HG03139 (cell line): ENCODE data around the gene MIER3.
"Not testable (repeated sequence)": the region's sequence is repeated elsewhere in the genome, so short reads cannot be mapped to it uniquely, and the experiment has no call there.

Experiments used
- ATAC-seq: cut with Tn5 transposase; IDR thresholded peaks from one replicate; pipeline ENCODE4 v1.9.1; 2021; ENCODE audit not compliant: unreplicated experiment

MIER3 gene, protein sequence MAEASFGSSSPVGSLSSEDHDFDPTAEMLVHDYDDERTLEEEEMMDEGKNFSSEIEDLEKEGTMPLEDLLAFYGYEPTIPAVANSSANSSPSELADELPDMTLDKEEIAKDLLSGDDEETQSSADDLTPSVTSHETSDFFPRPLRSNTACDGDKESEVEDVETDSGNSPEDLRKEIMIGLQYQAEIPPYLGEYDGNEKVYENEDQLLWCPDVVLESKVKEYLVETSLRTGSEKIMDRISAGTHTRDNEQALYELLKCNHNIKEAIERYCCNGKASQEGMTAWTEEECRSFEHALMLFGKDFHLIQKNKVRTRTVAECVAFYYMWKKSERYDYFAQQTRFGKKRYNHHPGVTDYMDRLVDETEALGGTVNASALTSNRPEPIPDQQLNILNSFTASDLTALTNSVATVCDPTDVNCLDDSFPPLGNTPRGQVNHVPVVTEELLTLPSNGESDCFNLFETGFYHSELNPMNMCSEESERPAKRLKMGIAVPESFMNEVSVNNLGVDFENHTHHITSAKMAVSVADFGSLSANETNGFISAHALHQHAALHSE

DNA sequence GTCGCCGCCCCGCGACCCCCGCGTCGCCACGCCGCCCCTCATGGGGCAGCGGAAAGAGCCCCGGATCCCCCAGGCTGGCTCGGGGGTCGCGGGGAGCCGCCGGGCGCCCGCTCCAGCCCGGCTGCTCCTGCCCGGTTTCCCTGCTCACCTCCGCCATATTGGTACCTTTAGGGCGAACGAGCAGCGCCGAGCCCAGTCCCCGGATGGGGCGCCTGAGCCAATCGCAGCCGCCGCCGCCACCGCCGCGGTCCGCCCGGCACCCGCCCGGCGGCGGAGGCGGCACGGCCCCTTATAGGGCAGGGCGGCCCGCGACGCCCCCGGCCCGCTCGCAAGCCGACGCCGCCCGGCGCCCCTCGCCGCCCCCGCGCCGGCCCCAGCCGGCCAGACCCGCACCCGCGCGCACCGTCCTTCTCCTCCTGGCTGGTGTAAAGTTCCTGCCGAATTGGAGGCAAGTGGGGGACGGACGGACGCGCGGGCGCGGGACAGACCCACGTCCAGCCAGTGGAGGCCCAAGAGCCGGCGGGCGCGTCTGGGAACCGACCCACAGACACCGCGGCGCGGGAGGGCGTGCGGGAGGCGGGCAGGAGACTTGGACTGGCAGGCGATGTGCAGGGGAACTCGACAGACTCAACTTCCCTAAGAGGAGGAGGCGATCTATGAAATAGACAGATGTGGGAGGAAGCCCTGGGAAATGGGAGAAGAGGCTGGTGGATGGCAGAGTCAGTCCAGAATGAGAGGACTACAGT is at the start of gene MIER3:
TSS of gene MIER3 (minus strand) at position 178 of the 746 bp plus-strand sequence. CDS start at position 157, 21 bp downstream.
- peak; percentile 90 for ATAC-seq

DNA sequence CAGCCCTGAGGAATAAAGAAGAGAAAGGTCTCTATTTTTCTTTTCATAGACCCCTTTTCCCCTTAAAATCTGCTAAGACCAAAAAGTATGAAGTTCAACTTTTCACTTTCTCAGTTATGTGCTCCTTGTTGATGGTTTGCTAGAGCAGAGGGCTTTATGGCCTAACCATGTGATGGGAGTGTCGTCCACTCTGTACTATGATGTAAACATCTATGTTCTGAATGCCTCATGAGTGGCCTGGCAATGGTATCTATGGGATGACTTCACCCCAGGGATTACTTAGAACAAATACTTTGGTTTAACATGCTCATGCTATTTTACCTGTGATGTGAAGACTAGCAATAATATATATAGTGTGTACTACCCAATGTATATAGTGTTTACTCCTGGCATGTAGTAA is 43.7 kb upstream of the MIER3 start:
- ATAC-seq, result no peak

DNA sequence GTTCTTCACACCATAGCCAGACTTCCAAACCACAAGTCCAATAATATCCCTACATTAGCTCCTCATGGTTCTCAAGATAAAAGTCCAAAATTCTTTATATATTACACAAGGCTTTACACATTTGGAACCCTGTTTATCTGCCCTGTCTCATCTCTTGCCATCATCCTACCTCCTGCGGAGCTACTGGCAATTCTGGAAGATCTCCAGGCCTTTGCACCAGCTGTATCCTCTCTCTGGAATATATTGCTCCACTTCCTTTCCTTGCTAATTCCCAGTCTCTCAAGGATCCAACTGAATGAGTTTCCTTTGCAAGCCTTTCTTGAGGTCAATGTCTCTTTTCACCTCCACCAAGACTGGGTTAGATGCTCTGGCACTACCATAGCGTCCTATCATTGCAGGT is 41.3 kb upstream of the MIER3 start:
- no peak for ATAC-seq

DNA sequence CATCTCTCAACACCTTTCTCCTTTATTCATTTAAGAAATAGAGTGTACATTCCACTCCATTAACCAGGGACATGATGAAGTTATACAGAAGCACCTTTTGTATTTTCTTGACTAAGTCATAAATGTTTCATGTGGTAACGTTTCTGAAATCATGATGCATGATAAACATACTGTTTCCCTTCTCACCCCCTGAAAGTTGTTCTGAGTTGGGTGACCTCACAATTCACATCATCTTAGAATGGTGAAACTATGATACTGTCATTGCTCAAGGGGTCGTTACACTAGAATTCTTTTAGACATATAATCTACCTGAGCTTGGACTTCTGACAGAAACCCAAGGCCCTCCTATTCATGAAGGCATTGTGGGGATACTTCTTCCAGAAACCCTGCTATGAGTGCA is 37.8 kb upstream of the MIER3 start:
- no peak for ATAC-seq

DNA sequence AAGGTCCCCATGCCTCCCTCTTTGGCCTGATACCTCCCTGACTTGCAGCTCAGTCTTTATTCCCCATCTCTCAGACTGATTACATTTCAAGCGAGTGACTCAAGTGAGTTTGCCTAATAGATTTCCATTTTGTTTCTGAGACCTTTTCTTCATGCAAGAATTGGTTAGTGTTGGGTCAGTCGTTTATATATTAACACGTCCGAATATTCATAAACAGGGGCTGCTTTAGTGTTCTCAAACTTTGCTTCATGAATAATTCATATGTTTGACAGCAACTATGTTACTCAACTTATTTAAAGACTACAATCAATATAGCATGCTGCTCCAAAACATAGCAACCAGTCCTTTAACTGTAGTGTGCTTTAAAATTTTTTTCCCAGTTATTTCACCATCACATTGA is 36.6 kb upstream of the MIER3 start:
- ATAC-seq, result no peak

DNA sequence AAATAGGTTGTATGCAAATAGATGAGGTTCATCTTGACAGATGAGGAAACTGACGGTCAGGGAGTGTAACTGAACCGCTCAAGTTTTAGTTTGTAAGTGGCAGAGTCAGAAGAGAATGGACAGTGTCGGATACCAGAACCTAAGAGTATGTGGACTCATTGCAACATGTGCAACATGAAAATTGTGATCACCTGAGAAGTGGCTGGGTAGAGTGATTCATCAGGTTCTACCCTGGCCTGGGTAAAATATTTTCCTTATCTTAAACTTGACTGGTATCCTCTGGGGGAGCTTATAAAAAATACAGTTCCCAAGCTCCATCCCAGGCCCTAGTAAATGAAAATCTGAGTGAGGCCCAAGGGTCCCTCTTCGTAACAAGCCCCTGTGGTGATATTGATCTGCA is 35.2 kb upstream of the MIER3 start:
- no peak for ATAC-seq

DNA sequence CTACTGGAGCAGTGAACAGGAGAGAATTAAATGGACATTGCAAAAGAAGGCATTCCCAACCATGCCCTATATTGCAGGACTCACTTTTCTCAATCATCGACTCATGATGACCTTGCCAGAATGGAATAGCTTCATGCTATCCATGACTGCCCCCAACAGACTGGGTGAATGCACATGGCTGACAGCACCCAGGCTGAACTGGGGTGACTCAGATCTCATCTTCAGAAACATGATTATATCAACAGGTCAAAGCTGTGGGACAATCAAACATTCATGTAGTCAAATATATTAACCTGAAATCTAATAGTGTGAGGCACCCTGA is 34.7 kb upstream of the MIER3 start:
- ATAC-seq, result peak; percentile 31

DNA sequence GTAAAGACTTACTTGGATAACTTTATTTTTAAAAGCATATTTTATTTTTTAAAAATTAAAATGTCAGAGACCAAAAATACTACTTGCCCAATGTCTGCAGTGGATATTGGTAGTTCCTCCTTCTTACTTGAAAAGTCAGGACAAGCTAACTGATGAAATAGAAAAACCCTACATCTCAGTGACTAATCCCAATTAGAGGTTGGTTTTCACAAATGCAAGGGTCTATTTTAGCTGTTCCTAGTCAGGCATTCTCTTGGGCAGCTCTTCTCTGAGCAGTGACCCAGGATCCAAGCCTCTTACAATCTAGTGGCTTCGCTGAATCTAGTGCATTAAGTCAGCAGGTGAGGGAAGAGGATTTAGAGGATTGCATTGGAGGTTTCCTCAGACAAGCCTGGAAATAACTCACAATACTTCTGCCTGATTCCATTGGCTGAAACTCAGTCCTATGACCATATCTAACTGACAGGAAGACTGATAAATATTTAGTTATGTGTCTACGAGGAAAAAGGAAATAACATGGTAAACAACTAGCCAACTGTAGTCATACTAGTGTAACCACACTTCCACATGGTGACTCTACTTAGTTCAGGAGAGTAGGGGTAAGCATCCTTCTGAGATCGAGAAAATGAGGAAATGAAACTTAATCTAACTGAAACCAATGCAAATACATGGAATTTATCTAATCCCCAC is 34.2 kb upstream of the MIER3 start:
- peak; percentile 60 for ATAC-seq

DNA sequence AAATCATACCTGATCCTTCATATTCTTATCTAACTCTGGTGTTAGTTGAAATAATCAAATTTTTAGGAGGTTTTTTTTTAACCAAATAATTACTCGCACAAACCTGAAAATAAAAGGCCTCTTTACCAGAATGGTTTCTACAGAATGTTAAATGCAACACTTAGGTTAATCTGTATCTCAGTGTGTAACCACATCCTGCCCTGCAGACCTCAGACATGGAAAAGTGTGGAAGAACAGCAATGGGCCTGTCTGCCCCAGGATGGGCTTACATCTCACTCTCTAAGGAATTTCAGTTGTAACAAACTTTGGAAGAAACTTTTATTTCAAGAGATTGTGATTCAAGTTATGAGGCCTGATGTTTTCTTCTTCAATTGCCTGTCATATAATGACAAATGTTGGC is 32.5 kb upstream of the MIER3 start:
- ATAC-seq, result no peak

DNA sequence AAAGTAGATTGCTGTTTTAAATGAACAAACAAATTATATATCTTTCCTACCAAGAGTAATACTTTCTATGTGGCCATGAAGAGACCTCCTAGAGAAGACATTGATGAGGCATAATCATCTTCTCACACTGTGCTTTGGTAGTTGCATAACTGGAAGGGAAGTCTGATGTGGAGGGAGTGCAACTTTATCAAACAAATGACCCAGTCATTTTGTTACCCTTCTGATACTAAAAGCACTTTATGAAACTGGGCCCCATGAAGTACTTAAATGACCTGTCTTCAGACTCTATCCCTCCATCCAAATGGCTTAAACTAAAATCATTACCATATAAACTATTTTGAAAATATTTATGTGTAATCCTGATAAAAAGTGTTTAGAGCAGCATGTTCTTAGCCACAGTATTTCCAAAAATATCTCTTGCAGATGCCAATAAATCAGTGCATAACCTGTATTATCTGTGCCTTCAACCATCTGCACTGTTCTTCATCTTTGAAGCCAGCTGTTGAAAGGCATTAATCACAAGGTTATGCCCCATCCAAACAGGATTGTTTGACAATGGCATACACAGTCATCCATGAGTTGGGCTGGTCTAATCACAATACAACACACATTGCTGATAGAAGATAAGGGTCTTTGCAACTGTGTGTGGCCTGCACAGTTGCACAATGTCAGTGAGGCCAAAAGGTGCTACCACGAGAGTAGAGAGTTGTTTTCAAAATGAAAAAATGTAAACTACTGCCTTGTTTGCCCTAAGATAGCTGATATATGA is 31.9 kb upstream of the MIER3 start:
- no peak for ATAC-seq

DNA sequence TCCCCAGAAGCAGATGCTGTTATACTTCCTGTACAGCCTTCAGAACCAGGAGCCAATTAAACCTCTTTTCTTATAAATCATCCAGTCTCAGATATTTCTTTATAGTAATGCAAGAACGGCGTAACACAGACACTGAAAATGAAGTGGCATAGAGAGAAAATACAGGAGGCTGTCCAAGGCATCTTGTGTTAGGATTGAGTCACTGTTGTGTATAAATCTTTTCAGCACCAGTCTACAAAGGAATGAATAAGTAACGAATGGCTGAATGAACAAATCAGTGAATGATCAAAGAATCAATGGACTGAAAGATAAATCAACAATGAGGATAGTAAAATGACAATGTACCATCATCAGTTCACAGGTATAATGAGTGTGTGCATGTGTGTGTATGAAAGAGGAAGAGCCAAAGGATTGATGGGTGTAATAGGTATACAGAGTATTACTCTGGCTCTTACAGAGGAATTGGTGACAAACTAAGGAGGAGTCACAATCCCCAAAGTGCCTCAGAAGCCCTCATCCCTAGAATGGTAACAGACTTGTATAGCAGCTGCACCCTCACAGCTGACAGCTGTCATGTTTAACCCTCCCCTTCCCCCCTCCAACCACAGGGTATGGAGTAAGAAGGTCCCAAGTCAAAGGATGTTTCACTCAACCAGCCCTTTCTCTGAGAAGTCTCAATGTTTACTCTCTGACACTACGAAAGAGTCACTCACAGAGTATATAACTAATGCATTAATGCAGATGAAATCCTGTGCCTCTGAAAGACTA is 29.8 kb upstream of the MIER3 start:
- no peak for ATAC-seq

DNA sequence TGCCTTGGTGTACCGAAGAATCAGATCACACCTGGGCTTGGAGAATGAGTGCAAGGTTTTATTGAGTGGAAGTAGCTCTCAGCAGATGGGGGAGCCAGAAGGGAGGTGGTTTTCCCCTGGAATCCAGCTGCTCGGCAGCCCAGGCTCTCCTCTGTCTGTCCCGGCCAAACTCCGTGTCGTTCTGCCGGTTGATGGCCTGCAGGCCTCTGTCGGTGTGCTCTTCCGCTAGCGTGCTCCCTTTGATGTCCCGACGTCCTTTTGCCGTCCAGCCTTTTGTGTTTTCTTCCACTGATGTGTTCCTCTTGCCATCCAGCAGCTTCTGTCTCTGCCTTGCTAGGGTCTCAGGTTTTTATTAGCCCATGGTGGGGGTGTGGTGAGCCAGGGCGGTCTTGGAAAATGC is 28.0 kb upstream of the MIER3 start:
- ATAC-seq, result no peak

DNA sequence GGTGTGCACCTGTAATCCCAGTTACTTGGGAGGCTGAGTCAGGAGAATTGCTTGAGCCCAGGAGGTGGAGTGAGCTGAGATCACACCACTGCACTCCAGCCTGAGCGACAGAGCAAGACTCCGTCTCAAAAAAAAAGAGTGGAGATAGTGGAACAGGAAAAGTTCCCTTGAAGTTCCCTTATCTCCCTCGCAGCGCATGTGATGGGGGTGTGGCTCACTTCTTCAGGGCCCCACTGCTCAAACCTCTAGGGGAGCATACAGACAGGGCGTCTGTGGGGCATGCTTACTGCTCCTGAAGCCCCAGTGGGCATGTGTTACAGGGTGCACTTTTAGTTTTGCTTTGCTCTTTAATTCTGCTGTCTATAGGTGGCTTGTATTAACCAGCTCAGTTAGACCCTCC is 27.6 kb upstream of the MIER3 start:
- ATAC-seq, result not testable (repeated sequence)

DNA sequence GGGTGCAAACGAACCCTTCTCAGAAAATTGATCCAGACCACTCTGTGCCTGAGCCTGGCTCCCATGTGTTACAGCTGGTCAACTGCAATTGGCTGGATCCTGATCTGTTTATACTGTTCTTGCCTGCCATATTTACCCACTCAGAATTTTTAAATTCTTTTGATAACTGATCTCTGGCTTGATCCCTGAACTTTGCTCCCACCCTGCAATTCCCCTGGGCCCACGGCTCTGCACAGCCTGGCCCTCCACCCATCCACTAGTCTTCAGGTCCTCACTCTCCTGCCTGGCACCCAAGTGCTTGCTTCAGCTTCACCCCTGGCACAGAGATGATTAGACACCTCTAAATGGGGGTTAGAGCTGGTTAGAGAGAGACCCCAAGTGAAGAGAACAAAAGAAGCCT is 25.9 kb upstream of the MIER3 start:
- ATAC-seq, result no peak

DNA sequence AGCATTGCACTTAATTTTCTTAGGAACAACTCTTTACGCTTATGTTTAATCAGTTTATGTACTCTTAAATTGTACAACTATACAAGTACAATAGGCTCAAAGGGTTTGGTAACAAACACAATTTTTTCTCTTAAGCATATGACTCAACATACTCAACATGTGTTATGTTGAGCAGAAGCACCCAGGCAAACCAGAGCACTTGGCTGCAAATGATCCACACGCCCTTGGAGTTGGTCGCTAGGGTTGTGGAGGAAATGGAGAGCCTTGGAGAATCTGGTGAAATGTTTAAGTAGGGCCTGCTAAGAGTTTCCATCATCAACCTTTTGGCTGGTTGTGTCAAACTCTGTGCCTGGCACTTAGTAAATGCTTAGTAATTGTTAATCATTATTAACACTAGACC is 25.1 kb upstream of the MIER3 start:
- ATAC-seq, result no peak

DNA sequence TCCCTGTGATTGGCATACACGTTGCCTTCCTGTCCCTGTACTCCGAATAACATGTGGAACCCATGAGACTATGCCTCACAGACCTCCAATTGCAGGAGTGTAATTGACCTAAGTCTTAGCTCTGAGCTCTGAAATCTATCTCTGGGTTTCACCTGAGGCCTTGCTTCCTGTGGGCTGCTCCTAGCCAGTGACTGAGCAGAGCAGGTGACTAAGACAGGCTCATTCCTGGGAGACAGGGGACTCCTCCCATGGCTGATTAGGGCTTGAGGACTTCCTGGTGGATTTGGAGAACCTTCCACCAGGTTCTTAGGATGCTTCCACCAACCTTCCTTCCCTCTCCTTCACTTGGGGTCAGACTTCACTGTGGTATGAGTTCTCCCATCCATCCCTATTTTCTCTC is 22.3 kb upstream of the MIER3 start:
- no peak for ATAC-seq

DNA sequence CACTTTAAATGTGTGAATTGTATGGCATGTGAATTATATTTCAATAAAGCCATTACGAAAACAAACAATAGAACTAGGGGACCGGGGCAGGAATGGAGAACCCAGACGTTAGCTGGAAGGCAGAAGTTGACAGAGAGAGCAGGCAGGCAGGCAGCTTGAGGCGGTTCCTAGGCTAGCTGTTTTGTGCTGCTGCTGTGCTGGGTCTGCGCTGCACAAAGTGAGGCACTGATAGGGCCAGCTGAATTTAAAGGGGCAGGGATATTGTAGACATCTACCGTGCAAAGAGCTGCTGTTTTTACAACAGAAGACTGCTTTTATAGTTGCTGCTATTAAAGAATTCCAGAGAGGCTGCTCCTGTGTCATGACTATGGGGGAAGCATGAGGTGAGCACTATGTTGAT is 21.6 kb upstream of the MIER3 start:
- no peak for ATAC-seq

DNA sequence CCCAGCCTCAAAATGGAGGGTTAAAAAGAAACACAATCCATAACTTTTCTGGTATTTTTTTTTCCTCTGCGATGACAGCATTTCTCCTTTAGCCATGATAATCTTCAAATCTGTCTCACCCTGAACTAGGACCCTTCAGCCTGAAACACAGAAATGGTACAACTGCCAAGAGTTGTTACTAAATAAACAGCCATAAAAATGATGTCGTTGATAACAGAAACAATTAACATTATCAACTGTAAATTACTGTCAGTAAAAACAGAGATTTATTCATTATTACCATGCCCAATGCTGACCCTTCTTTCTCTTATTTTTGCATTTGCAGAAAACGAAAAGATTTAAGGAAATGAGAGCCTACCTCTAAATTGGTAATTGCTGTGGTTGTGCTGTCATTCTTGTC is 19.4 kb upstream of the MIER3 start:
- ATAC-seq, result no peak

DNA sequence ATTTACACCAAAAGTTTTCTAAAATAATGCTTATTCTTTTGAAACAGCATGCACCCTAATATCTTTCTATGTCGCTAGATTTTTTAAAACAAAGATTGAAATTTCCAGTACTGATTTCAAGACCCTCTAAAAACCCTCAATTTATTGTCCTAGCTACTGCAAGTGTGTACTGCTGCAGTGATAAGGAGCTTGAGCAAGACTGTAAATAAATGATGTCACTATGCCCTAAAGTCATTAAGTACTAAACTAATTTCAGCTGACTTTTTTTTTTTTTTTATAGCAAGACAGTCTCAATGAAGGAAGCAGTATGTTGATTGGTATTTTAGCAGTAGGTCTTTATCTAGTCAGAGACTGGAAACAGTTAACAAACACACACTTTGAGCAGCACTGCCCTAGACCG is 12.2 kb upstream of the MIER3 start:
- no peak for ATAC-seq

DNA sequence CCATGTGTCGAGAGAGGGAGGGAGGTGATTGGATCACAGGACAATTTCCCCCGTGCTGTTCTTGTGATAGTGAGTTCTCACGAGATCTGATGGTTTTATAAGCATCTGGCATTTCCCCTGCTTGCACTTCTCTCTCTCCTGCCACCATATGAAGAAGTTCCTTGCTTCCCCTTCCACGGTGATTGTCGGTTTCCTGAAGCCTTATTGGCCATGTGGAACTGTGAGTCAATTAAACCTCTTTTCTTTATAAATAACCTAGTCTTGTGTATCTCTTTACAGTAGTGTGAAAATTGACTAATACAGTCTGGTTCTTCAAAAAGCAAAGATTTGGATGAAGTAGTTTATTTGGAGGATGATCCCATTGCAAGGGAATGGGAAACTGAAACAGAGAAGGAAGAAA is 11.3 kb upstream of the MIER3 start:
- ATAC-seq, result no peak
